ENCODE measurements around the gene MSX2.
"Not testable (repeated sequence)": the region's sequence is repeated elsewhere in the genome, so short reads cannot be mapped to it uniquely, and the experiment has no call there.

Gene MSX2

DNA sequence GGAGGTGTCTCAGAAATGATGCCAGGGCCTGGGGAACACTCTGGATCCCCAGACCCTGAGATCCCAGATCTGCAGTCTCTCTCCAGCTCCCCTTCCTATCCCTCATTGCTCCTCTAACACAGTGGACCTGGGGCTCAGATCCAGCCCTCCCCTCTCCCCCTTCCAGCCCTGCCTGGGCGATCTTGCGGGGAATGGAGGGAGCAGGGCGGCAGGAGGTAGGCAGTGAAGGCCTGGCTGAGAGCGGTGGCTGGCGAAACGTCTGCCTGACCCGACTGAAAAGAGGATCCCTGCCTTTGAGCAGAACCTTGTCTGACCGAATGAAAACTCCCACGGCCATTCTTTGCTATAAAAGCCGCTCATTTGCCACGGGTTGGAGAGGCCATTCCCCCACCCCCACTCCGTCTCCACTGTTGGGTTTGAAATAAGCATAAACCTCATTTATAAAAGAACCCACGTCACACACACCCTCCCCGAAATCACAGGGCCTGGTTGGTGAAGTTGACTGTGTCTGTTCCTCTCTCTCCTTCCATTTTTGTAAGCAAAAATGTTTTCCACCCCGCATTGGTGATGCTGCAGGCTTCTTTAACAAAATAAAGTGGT is 8.8 kb downstream of the MSX2 start:
- peak; percentile 46 for DNase-seq (ENCODE audit: low spot score)

DNA sequence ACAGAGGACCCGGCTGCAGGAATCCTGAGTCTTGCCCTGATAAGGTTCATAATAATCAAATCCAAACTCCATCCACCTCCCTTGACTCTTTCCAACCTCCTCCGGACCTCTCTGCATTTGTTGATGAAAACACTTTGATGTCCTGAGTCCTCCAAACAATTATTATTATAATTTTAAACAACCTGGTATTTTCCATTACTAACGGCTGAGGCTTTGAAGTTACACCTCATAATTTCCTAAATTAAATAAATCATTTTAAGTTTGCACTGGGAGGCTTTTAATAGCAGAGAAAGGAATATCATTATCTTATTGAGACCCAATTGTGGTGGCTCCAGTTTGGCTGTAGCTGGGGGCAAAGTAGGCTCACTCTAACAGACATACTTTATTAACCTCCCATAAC is 9.5 kb downstream of the MSX2 start:
- peak; percentile 25 for DNase-seq (ENCODE audit: low spot score)

DNA sequence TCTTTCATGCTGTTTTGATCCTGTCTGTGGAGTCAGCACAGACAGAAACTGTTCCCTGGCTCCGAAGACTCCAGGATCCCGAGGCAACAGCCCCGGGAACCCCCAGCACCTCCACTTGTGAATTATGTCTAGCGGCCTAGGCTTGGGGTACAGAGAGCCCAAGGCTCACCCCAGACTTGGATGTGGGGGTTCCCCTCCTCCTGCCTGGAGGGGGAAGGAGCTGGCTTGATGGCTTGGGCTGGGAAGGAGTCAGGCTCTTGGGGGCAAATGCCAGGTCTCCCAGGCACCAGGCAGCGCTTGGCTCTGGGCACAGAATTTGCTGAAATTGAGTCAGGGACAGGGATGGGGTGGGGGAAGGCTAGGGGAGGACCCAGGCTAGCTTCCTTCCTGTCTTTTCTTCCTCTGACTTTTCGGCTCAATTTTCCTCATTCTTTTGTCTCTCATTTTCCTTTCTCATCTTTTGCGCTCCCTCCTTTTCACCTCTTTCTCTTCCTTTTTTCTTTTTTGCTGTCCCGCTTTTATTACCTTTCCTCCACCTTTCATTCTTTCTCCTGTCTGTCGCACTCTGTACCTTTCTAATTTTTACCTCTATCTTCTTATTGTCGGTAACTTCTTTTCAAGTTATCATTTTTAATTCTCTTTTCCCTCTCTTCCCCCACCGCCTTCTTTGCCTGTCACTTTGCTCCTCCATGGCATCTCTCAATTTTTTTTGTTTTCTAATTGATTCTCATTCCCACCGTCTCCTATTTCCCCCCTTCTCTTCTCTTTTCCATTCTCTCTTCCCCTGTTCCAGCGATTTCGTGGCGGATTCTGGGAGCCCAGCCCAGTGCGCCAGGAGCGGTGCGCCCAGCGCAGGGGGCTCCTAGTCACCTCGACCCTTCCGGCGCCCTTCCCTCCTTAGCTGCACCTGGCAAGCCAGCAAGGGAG is 10.5 kb downstream of the MSX2 start:
- peak; percentile 37 for DNase-seq (ENCODE audit: low spot score)

DNA sequence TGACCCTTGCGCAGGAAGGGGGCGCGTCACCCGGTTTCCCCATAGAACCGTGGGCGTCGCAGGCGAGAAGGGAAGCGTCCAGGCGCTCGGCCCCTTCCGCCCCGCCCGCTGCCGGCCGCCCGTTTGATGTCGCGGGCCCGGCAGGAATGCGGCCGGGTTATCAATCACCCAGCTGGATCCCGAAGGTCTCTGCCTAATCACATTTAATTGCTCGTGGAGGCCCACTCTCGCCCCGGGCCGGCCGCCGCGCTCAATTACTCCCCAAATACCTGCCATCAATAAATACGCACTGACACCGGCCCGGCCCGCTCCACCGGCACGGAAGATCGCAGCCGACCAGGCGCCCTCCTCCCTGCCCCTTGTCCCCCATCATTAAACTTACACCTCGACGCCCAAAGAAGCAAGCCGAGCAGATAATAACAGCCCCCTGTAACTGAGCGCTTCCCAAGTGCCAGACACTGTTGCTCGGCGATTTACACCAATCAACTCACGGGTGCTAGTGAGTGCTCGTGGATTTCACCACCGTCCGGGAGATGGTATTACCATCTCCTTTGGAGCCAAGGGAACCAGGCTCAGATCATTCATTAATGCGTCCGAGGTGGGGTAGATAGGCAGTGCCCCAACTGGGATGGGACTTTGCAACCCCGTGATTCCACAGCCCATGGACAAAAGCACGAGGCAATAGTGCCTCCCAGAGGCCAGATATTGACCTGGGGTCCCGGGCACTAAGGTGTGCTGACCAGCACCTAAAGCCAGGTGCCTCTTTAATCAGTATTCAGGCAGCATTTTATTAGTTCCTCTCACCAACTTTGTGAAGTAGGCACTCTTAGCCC is 11.3 kb downstream of the MSX2 start:
- peak; percentile 33 for DNase-seq (ENCODE audit: low spot score)

DNA sequence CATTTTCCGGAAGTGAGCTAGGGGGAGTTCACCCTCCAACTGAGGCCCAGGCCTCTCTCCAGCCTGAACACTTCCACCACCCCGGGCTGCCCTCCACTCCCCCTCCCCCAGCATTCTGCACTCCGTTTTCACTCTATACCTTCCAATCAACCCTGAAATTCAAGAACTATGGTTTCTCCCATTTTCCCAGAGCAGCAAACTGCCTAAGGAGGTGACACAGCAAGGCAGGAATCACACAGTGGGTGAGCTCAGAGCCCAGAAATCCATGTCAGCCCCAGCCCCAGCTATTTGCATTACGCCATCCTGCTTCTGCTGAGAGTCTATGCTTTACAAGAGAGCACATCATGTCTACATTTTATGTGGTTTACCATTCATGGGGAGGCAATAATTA is 11.9 kb downstream of the MSX2 start:
- DNase-seq (ENCODE audit: low spot score) = peak; percentile 20

DNA sequence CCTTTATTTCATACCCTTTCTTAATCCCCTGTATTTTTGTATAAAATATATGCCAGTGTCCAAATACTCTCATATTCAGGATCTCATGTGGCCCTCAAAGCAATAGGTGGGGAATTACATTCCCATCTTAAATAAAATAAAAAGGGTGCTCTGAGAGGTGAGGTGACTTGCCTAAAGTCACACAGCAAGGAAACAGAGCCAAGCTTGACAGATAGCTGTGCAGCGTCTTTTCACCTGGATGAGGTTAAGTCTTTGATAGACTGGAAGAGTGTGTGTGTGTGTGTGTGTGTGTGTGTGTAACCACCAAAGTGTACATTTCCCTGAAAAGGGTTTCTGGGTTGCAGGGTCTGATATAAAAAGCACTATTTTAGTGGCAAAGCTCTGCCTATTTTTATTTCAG is 12.4 kb downstream of the MSX2 start:
- no peak for DNase-seq (ENCODE audit: low spot score)

DNA sequence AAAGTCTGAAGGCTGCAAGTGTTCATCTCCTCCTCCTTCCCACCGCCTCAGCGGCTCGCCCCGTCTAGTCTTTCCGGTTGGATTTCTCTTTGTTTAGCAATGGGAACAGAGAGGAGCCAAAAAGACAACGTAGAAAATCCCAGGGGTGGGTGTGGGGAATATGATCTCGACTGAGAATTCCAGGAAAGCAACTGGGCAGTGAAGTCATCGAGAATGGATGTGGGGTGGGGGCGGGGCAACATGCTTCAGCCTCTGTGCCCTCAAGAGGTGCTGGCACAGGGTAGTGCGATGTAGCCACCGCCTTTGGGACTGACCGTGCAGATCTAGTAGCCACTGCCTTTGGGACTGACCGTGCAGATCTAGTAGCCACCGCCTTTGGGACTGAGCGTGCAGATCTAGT is 12.9 kb downstream of the MSX2 start:
- DNase-seq (ENCODE audit: low spot score) = no peak

DNA sequence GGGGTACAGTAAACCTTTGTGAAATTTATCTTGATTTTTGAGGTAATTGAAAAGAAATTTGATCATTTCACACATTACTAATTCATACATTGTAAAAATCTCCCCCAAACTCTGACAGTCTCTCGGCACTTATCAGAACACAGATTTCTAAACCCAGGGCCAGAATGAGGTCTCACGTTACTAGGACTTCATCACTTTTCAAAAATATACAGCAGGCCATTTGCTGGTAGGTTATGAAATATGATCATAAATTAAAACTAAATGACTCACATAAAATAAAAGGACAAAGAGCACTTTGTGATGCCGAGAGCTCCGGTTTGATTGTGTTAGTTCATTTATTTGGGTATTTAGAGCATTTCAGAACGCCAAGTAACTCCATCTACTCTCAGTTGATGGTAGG is 17.0 kb downstream of the MSX2 start:
- DNase-seq (ENCODE audit: low spot score) = no peak

DNA sequence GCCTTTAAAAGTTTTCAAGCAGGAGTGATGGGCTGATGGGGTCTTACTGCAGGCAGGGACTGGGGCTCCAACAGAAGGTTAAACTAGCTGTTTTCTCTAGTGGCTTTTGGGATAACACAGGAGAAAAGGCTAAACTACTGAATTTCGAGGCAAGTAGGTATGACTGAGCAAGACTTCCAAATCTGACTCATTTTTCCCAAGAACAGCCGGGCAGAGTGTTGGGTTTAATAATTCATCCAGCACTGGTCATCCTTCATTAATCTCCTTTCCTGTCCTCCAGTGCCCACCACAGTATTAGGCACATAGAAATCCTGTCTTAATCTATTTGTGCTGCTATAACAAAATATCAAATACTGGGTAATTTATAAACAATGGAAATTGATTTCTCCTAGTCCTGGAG is 20.5 kb downstream of the MSX2 start:
- DNase-seq (ENCODE audit: low spot score) = no peak

DNA sequence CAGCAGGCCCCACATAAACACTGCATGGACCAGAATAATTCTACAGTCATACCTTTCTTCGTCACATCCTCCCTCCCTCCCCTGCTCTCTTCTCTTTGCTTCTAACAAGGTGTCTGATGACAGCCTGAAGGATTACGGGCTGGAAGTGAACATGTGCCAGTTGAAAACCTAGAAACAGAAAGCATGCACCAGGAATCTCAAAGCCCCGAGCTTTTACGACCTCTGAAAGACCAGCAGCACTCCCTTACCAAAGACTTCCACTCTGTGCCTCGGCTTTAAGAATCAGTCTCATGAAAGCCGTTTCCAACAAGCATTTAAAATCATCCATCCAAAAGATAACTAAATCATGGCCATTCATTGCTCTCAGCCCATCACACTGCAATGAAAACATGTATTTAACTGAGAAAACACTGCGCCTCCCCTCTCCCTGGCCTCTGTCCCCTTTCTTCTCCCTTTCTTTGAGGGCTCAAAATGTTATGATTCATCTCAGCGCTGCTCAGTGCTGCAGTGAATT is 21.3 kb downstream of the MSX2 start:
- DNase-seq (ENCODE audit: low spot score) = no peak

DNA sequence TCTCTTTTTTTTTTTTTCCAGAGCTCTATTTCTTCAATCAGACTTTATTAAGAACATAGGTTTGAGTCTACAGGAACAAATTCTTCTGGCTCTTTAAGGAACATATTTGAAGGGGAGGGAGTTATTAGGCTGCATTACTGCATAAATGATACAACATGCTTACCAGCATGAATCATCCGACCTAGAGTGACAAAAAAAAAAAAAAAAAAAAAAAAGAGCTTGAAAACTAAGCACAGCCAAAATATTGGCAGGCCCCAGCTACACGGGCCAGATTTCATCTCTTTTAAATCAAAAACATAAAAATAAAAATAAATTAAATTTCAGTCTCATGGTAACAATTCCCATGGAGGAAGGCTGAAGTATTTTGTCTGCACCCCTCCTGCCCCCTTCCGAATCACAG is 26.3 kb downstream of the MSX2 start:
- DNase-seq (ENCODE audit: low spot score) = no peak

DNA sequence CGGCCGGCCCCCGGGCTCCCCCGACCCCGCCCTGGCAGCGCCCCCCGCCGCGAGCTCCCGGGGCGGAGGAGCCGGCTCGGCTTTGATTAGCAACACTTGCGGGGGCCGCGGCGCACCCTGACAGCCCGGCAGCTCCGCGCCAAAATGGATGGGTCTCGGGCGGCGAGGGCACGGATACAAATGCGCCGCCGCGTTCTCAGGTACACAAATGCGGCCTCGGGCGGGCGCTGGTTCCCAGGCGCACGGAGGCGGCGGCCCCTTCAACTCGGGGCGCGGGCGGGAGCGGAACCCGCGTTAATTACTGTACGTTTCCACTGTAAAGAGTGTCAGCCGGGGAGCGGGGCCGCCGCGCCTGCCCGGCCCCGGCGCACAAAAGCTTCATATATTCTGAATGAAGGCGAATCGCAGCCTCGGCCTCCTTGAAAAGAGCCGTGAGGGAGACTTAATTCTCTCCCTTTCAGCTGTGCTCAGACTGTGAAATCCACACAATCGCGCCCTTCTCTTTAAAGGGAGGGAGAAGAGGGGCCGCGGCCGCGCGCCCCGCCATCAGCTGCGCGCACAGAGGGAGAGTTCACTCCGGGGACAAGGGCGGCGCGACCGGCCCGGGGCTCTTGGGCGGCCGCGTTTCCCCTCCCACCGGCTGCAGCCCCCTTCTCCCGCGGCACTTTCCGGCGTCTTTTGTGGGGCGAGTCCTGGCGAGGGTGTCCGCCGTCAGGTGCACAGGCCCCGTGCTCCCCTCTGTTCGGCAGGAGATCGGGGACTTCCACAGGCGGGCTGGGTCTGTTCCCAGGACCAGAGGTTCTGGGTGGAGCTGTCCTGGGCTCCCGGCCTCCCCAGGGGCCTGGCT is 27.0 kb downstream of the MSX2 start:
- no peak for DNase-seq (ENCODE audit: low spot score)

DNA sequence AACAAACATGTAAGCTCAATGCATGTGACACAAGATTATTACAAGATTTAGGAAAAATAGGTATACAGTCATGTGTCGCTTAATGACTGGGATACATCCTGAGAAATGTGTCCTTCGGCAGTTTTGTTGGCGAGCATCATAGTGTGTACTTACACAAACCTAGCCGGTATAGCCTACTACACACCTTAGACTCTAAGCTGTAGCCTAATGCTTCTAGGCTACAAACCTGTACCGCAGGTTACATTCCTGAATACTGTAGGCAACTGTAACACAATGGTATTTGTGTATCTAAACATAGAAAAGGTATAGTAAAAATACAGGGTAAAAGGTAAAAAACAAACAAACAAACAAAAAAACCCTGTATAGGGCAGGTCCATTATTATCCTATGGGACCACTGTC is 27.7 kb downstream of the MSX2 start:
- no peak for DNase-seq (ENCODE audit: low spot score)

DNA sequence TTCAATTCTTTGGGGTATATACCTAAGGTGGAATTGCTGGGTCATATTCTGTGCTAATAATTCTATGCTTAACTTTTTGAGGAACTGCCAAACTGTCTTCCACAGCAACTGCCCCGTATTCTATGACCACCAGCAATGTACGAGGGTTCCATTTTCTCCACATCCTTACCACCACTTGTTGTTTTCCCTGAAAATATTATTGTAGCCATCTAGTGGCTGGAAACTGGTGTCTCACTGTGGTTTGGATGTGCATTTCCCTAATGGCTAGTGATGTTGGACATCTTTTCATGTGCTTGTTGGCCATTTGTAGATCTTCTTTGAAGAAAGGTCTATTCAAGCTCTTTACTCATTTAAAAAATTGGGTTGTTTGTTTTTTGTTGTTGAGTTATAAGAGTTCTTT is 30.7 kb downstream of the MSX2 start:
- DNase-seq (ENCODE audit: low spot score) = peak; percentile 14

DNA sequence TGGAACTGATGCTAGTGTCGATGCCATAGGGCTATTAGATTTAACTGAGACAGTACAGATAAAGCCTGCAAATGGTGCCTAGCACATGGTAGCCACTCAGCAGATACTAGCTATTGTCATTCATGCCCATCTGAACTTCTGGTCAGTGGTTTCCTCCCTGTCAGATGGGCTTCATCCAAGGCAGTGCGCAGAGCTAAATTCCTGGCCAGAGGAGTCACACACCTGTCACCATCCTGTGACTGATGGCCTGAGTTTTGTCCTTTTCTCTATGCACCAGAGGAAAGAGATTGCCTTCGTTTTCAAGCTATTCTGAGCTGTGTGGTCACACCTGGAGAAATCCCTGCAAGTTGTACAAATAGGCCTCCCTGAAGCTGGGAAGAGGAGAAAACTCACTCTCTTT is 34.7 kb downstream of the MSX2 start:
- no peak for DNase-seq (ENCODE audit: low spot score)

DNA sequence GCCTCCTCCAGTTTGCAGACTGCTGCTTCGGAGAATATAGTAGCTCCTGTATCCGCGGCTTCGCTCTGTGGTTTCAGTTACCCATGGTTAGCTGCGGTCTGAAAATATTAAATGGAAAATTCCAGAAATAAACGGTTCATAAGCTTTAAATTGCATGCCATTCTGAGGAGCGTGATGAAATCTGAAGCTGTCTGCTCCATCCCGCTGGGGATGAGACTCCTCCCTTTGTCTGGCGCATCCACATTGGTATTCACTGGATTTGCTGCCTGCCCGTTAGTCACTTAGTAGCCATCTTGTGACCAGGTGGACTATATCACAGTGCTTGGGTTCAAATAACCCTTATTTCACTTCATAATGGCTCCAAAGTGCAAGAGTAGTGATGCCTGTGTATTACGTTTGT is 36.3 kb downstream of the MSX2 start:
- DNase-seq (ENCODE audit: low spot score) = no peak

DNA sequence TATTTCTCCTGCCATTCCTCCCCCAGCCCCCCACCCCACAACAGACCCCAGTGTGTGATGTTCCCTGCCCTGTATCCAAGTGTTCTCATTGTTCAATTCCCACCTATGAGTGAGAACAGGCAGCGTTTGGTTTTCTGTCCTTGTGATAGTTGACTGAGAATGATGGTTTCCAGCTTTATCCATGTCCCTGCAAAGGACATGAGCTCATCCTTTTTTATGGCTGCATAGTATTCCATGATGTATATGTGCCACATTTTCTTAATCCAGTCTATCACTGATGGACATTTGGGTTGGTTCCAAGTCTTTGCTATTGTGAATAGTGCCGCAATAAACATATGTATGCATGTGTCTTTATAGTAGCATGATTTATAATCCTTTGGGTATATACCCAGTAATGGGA is 37.0 kb downstream of the MSX2 start:
- not testable (repeated sequence) for DNase-seq (ENCODE audit: low spot score)

DNA sequence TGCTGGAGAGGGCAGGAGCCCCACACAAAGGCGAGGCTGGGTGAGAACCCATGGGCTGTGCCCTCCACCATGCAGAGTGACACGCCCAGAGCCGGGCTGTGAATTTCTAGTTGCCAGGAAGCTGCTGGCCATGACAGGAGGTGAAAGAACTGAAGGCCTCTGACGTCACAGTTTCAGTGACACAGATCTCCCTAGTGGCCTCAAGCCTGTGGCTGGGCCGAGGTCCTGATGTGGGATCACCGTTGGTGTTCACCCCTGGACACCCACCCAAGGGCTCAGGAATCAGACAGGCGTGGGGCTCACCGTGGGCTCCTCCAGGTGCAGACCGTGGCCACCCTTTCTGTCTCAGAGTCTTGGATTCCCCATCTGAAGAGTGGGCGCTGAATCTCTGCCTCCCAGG is 39.9 kb downstream of the MSX2 start:
- DNase-seq (ENCODE audit: low spot score) = no peak

DNA sequence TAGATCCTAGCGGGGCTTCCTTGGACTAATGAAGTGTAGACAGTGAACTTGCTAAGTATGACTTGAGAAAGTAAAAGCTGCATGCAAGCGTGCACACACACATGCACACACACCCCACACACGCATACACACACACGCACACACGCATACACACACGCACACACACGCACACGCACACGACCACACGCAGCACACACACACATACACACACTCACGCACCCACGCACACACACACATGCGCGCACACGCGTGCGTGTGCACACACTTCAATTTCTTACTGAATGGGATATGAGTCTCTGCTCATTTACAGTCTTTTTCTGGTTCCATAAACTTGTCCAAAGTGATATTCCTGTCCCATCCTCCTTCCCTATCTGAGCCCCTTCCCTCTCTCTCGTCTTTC is 41.2 kb downstream of the MSX2 start:
- DNase-seq (ENCODE audit: low spot score) = no peak

DNA sequence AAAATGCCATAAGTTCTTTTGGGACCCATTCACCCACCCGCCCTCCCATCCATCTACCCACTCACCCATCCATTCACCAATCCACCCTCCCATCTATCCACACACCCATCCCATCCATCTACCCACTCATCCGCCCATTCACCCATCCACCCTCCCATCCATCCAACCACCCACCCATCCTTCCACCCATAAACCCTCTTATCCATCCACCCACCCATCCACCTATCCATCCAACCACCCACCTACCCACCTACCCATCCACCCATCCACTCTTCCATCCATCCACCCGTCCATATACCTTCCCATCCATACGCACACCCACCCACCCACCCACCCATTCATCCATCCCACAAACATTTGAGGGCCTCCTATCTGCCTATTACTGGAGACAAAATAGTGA is 43.3 kb downstream of the MSX2 start:
- DNase-seq (ENCODE audit: low spot score) = no peak

DNA sequence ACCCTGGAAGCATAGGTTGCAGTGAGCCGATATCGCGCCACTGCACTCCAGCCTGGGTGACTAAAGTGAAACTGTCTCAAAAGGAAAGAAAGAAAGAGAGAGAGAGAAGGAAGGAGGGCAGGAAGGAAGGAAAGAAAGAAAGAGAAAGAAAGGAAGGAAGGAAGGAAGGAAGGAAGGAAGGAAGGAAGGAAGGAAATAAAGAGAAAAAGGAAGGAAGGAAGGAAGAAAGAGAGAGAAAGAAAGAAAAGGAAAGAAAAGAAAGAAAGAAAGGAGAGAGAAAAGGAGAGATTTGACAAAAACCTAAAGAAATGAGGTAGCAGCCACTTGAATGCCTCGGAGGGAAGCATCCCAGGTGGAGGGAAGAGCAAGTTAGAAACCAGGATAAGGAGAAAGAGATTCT is 44.6 kb downstream of the MSX2 start:
- DNase-seq (ENCODE audit: low spot score) = no peak

DNA sequence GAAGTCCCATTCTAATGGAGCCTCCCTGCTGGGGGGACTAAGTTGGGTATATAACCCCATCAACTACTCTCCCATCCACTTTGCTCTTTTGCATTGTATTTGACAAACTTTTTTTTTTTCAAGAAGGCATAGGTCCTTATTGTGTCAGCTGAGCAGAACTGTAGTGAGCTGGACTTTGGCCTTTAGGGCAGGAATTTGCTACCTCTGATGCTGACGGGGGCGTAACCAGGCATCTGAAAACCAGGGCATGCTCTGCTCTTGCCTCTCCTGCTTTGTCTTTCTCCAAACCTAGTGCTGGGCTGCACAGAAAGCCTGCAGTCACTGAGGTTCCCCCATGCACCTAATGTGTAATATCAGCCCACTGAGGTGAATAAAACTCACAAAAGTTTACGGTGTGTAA is 49.0 kb downstream of the MSX2 start:
- no peak for DNase-seq (ENCODE audit: low spot score)

Data from cerebellar cortex (tissue), 1 donor.